Caco-2 (cell line): ENCODE results near the gene ADAMTS3. TPM values are rescaled to one million over a fixed set of nuclear protein-coding genes. Genes with fewer than 3 reads are reported as not detected.

Experiments used
- BruUV-seq: library from RNA; stranded (reverse); fragments of 400-500 nt; replicated peaks from 2 replicates; lab custom pipeline; 2021; lab: Mats Ljungman, UMichigan
- CTCF ChIA-PET: fragments of 300-600 bp; sonication (Branson Sonifier 250); formaldehyde crosslinking; loops from one replicate; lab custom pipeline; 2022; ENCODE audit warnings: antibody characterized with exemption; lab: Charles Lee
- POLR2A ChIA-PET: fragments of 300-600 bp; sonication (Branson Sonifier 250); formaldehyde crosslinking; loops from one replicate; lab custom pipeline; 2022; ENCODE audit warnings: antibody characterized with exemption; lab: Charles Lee
- DNase-seq, 2 experiments: peaks; one replicate each; pipeline versions ENCODE4 v3.0.0 to v3.0.0-alpha.2; 2020 to 2022
- H3K27me3 ChIP-seq: replicated peaks from 2 replicates; pipeline ENCODE4 v1.6.0; 2011; ENCODE audit warnings: low read length; ENCODE audit not compliant: control insufficient read depth, insufficient read depth
- H3K36me3 ChIP-seq: 2 replicates; pipeline ENCODE4 v1.5.1; 2011; ENCODE audit warnings: low read length; ENCODE audit not compliant: control insufficient read depth, insufficient read depth
- H3K4me1 ChIP-seq: fragments of 250-450 bp; sonication (Bioruptor Pico); 2 replicates; pipeline ENCODE4 v1.5.1; 2020; ENCODE audit warnings: mild to moderate bottlenecking
- H3K4me3 ChIP-seq: 2 replicates; pipeline ENCODE4 v1.5.1; 2011; ENCODE audit warnings: low read depth, mild to moderate bottlenecking, control low read depth, low read length
- H3K9me3 ChIP-seq: fragments of 250-450 bp; sonication (Bioruptor Pico); 2 replicates; pipeline ENCODE4 v1.5.1; 2020; ENCODE audit warnings: mild to moderate bottlenecking, moderate library complexity
- H3K27ac Mint-ChIP-seq: one replicate; pipeline ENCODE4 v1.8.0; 2022; ENCODE audit warnings: mixed read lengths; ENCODE audit not compliant: unreplicated experiment
- H3K27me3 Mint-ChIP-seq: one replicate; pipeline ENCODE4 v1.8.0; 2022; ENCODE audit warnings: mixed read lengths; ENCODE audit not compliant: insufficient read depth, unreplicated experiment
- H3K36me3 Mint-ChIP-seq: one replicate; pipeline ENCODE4 v1.8.0; 2022; ENCODE audit warnings: mild to moderate bottlenecking, mixed read lengths; ENCODE audit not compliant: insufficient read depth, unreplicated experiment
- H3K4me1 Mint-ChIP-seq: one replicate; pipeline ENCODE4 v1.8.0; 2022; ENCODE audit warnings: low read depth, mixed read lengths; ENCODE audit not compliant: unreplicated experiment
- H3K4me3 Mint-ChIP-seq: one replicate; pipeline ENCODE4 v1.8.0; 2022; ENCODE audit warnings: mild to moderate bottlenecking, moderate library complexity, mixed read lengths; ENCODE audit not compliant: unreplicated experiment
- H3K9me3 Mint-ChIP-seq: one replicate; pipeline ENCODE4 v1.8.0; 2022; ENCODE audit warnings: mixed read lengths; ENCODE audit not compliant: unreplicated experiment
- CTCF ChIP-seq, 2 experiments: fragments of 200-600 bp in 1 of 2; IDR thresholded peaks; 1 replicate in 1 of 2; 2 replicates in 1 of 2; pipeline versions ENCODE4 v1.5.1 to v1.8.0; 2011 to 2022; ENCODE audit warnings: antibody characterized with exemption in 1 of 2, control low read depth in 1 of 2, inconsistent platforms in 1 of 2, low read depth in 1 of 2, low read length in 1 of 2, mild to moderate bottlenecking in 1 of 2, moderate library complexity in 1 of 2; ENCODE audit not compliant: insufficient read depth in 1 of 2, severe bottlenecking in 1 of 2, unreplicated experiment in 1 of 2
- intact Hi-C: fragments of 100-400 bp; cut with micrococcal nuclease; formaldehyde crosslinking; loops from one replicate; pipeline ENCODE4 v1.10.0; 2022; ENCODE audit not compliant: unreplicated experiment
- total RNA-seq: library from RNA; stranded (reverse); gene quantifications from 2 replicates; pipeline ENCODE4 v1.2.3, GENCODE V29; 2022

ADAMTS3 gene
- total RNA-seq, 1 experiment from 2014 or later, result not detected

- Histone ChIP-seq H3K9me3 (no peaks in the 10 kb centered on the region), H3K27me3 (no peaks in the 10 kb centered on the region), H3K4me3 (no peak overlapping the region), H3K4me1 (no peaks in the 10 kb centered on the region), H3K36me3 (no peaks in the 10 kb centered on the region)
- CTCF ChIA-PET, result no interaction called here
- intact Hi-C loops, result no loop called here
- POLR2A ChIA-PET, result no interaction called here
- H3K27me3 Mint-ChIP-seq, result no peaks in the 10 kb centered on the region
- no peaks in the 10 kb centered on the region for H3K36me3 Mint-ChIP-seq
- BruUV-seq, result no TSS peak
- H3K4me1 Mint-ChIP-seq, result no peaks in the 10 kb centered on the region
- DNase-seq, result no peak
- no peak overlapping the region for H3K4me3 Mint-ChIP-seq
- H3K27ac Mint-ChIP-seq, result no peak overlapping the region
- no peaks in the 10 kb centered on the region for H3K9me3 Mint-ChIP-seq
- TF ChIP-seq CTCF (IDR thresholded peaks at IDR 0.05; ENCODE audit: insufficient read depth in 1 of 2, low read depth in 1 of 2, low read length in 1 of 2, severe bottlenecking in 1 of 2, unreplicated experiment in 1 of 2), result no peak
These were observed 163.6 kb downstream of the ADAMTS3 start for GRCh38 chr4:72405417-72405816.

GRCh38 chr4:72397314-72397713, 171.7 kb downstream of the ADAMTS3 start:
- H3K9me3 ChIP-seq, result no peaks in the 10 kb centered on the region
- H3K4me3 Mint-ChIP-seq, result no peak overlapping the region
- no peaks in the 10 kb centered on the region for H3K4me1 Mint-ChIP-seq
- TF ChIP-seq CTCF (IDR thresholded peaks at IDR 0.05; ENCODE audit: insufficient read depth in 1 of 2, low read depth in 1 of 2, low read length in 1 of 2, severe bottlenecking in 1 of 2, unreplicated experiment in 1 of 2), result no peak
- no peak overlapping the region for H3K27ac Mint-ChIP-seq
- no peak for DNase-seq
- H3K36me3 Mint-ChIP-seq, result no peaks in the 10 kb centered on the region
- no peaks in the 10 kb centered on the region for H3K27me3 ChIP-seq
- BruUV-seq, result no TSS peak
- no peaks in the 10 kb centered on the region for H3K4me1 ChIP-seq
- ChIA-PET POLR2A (no interaction called here), CTCF (no interaction called here)
- intact Hi-C loops, result no loop called here
- no peaks in the 10 kb centered on the region for H3K36me3 ChIP-seq
- H3K9me3 Mint-ChIP-seq, result no peaks in the 10 kb centered on the region
- no peak overlapping the region for H3K4me3 ChIP-seq
- H3K27me3 Mint-ChIP-seq, result no peaks in the 10 kb centered on the region

- Mint-ChIP-seq H3K4me1 (no peaks in the 10 kb centered on the region), H3K27ac (no peak overlapping the region), H3K4me3 (no peak overlapping the region), H3K27me3 (peaks cover 4% of the 10 kb centered on the region), H3K9me3 (no peaks in the 10 kb centered on the region), H3K36me3 (no peaks in the 10 kb centered on the region)
- Histone ChIP-seq H3K4me1 (no peaks in the 10 kb centered on the region), H3K27me3 (no peaks in the 10 kb centered on the region), H3K4me3 (no peak overlapping the region), H3K9me3 (no peaks in the 10 kb centered on the region), H3K36me3 (no peaks in the 10 kb centered on the region)
- DNase-seq, result no peak
- TF ChIP-seq CTCF (IDR thresholded peaks at IDR 0.05; ENCODE audit: insufficient read depth in 1 of 2, low read depth in 1 of 2, low read length in 1 of 2, severe bottlenecking in 1 of 2, unreplicated experiment in 1 of 2), result no peak
- ChIA-PET CTCF (no interaction called here), POLR2A (no interaction called here)
- intact Hi-C loops, result no loop called here
- no TSS peak for BruUV-seq
These were observed 174.9 kb downstream of the ADAMTS3 start for GRCh38 chr4:72394012-72394663.
